Left lung (tissue), 10 donors: ENCODE results near the gene ZNF784. TPM values are rescaled to one million over a fixed set of nuclear protein-coding genes. Genes with fewer than 3 reads are reported as not detected.

Source experiments
- ATAC-seq: fragments of 200-7000 bp; cut with Tn5 transposase; one replicate; pipeline ENCODE4 v1.9.1; 2020; ENCODE audit warnings: moderate library complexity
- DNase-seq, 4 donors: peaks; one replicate each; pipeline ENCODE4 v3.0.0-alpha.2; 2013 to 2020
- H3K27ac ChIP-seq, 2 donors: fragments of 200-600 bp; sonication (generic) in 1 of 2; one replicate each; pipeline versions ENCODE4 v1.5.0 to v1.8.0; 2020 to 2021
- H3K27me3 ChIP-seq, 2 donors: fragments of 200-600 bp; sonication (generic) in 1 of 2; one replicate each; pipeline versions ENCODE4 v1.5.0 to v1.8.0; 2020 to 2021
- H3K36me3 ChIP-seq, 2 donors: fragments of 200-600 bp; sonication (generic) in 1 of 2; one replicate each; pipeline versions ENCODE4 v1.5.0 to v1.8.0; 2020 to 2021
- H3K4me1 ChIP-seq, 2 donors: fragments of 200-600 bp; one replicate each; pipeline ENCODE4 v1.8.0; 2021
- H3K4me3 ChIP-seq, 2 donors: fragments of 200-600 bp; sonication (generic) in 1 of 2; one replicate each; pipeline versions ENCODE4 v1.5.0 to v1.8.0; 2020 to 2021; ENCODE audit warnings: mild to moderate bottlenecking in 1 of 2
- H3K9me3 ChIP-seq, 2 donors: fragments of 200-600 bp; sonication (generic) in 1 of 2; one replicate each; pipeline versions ENCODE4 v1.5.0 to v1.8.0; 2020 to 2021
- CTCF ChIP-seq, 2 donors: fragments of 200-600 bp; sonication (generic) in 1 of 2; IDR thresholded peaks; one replicate each; pipeline versions ENCODE4 v1.5.0 to v1.8.0; 2021; ENCODE audit warnings: antibody characterized with exemption in 2 of 2
- intact Hi-C, 2 donors: fragments of 100-400 bp; cut with DNase I; formaldehyde crosslinking; loops; one replicate each; pipeline versions ENCODE4 v1.11.2 to v1.14.2; 2022
- polyA plus RNA-seq, 6 donors: library from polyadenylated mRNA; unstranded; fragments of 120-200 nt; gene quantifications; one replicate each; pipeline ENCODE4 v1.2.1, GENCODE V29; 2013; ENCODE audit not compliant: insufficient read length in 6 of 6
- total RNA-seq, 2 donors: library from RNA; stranded (reverse); fragmentation: NEBNext Ultra II Directional; extraction: Animal tissue kit (Norgen Biotek cat#: 25700); gene quantifications; one replicate each; pipeline ENCODE4 v1.2.1, GENCODE V29; 2021
- donor health status: DM: no; HTN: yes; CAD: no.
- donor health status: DM: no; HTN: no; CAD: no.

Gene ZNF784
- total and polyA plus RNA-seq, 8 donors: 6.0 to 11.6 (median 8.6) TPM

GRCh38 chr19:55619286-55619685 lies 5.1 kb downstream of the ZNF784 start:
- Histone ChIP-seq H3K9me3 (no peaks in the 10 kb centered on the region), H3K4me1 (peaks cover 11 to 58% of the 10 kb centered on the region in 2 donors), H3K4me3 (no peak overlapping the region), H3K27ac (peak overlapping the region; percentile 79 to 80), H3K27me3 (no peaks in the 10 kb centered on the region), H3K36me3 (peaks cover 0 to 46% of the 10 kb centered on the region in 2 donors)
- DNase-seq (peak in 1 of 4 donors; percentile 74), ATAC-seq (no peak)
- intact Hi-C loops: no loop called here
- no peak for TF ChIP-seq CTCF (IDR thresholded peaks at IDR 0.05)

- Histone ChIP-seq H3K36me3 (peaks cover 0 to 54% of the 10 kb centered on the region in 2 donors), H3K27me3 (no peaks in the 10 kb centered on the region), H3K4me3 (no peak overlapping the region), H3K27ac (peak overlapping the region; percentile 53 to 79), H3K9me3 (no peaks in the 10 kb centered on the region), H3K4me1 (peaks cover 8 to 52% of the 10 kb centered on the region in 2 donors)
- TF ChIP-seq CTCF (IDR thresholded peaks at IDR 0.05): no peak
- no peak for DNase-seq
- intact Hi-C loops: no loop called here
- no peak for ATAC-seq
Measured at GRCh38 chr19:55618426-55618825, 5.9 kb downstream of the ZNF784 start.

GRCh38 chr19:55617426-55617825 lies 6.9 kb downstream of the ZNF784 start:
- DNase-seq (no peak), ATAC-seq (no peak)
- Histone ChIP-seq H3K36me3 (peaks cover 0 to 56% of the 10 kb centered on the region in 2 donors), H3K4me3 (no peak overlapping the region), H3K27ac (no peak overlapping the region), H3K4me1 (peaks cover 8 to 51% of the 10 kb centered on the region in 2 donors), H3K27me3 (no peaks in the 10 kb centered on the region), H3K9me3 (no peaks in the 10 kb centered on the region)
- TF ChIP-seq CTCF (IDR thresholded peaks at IDR 0.05): no peak
- intact Hi-C loops: no loop called here

- ATAC-seq (no peak), DNase-seq (no peak)
- Histone ChIP-seq H3K36me3 (peaks cover 0 to 47% of the 10 kb centered on the region in 2 donors), H3K4me3 (no peak overlapping the region), H3K4me1 (peaks cover 8 to 49% of the 10 kb centered on the region in 2 donors), H3K9me3 (no peaks in the 10 kb centered on the region), H3K27me3 (no peaks in the 10 kb centered on the region), H3K27ac (no peak overlapping the region)
- TF ChIP-seq CTCF (IDR thresholded peaks at IDR 0.05): no peak
- intact Hi-C loops: no loop called here
Measured at GRCh38 chr19:55616395-55616875, 7.9 kb downstream of the ZNF784 start.

GRCh38 chr19:55615543-55616394 lies 8.6 kb downstream of the ZNF784 start:
- ATAC-seq (no peak), DNase-seq (no peak)
- intact Hi-C loops: no loop called here
- H3K27me3 ChIP-seq: no peaks in the 10 kb centered on the region
- peaks cover 8 to 49% of the 10 kb centered on the region in 2 donors for H3K4me1 ChIP-seq
- no peak overlapping the region for H3K27ac ChIP-seq
- H3K36me3 ChIP-seq: peaks cover 0 to 48% of the 10 kb centered on the region in 2 donors
- TF ChIP-seq CTCF (IDR thresholded peaks at IDR 0.05): no peak
- no peaks in the 10 kb centered on the region for H3K9me3 ChIP-seq
- H3K4me3 ChIP-seq: no peak overlapping the region
